IMR-90 (cell line): Measurements from ENCODE around the gene WASF1. TPM values are rescaled to one million over a fixed set of nuclear protein-coding genes. Genes with fewer than 3 reads are reported as not detected.

ENCODE experiments used
- ATAC-seq: fragments of 200-7000 bp; cut with Tn5 transposase; 2 replicates; pipeline ENCODE4 v1.9.1; 2020; ENCODE audit warnings: low read depth, mild to moderate bottlenecking, moderate library complexity
- BruUV-seq: library from RNA; stranded (reverse); fragments of 400-500 nt; replicated peaks from 2 replicates; lab custom pipeline; 2021; lab: Mats Ljungman, UMichigan
- CTCF ChIA-PET: fragments of 300-600 bp; formaldehyde crosslinking; extraction: SDS; loops from one replicate; lab custom pipeline; 2021; ENCODE audit warnings: antibody characterized with exemption; lab: Yijun Ruan, JAX
- POLR2A ChIA-PET: fragments of 300-600 bp; sonication (Branson Sonifier 250); formaldehyde crosslinking; loops from one replicate; lab custom pipeline; 2022; ENCODE audit warnings: antibody characterized with exemption; ENCODE audit not compliant: unreplicated experiment; lab: Charles Lee
- DNase-seq: peaks from one replicate; pipeline ENCODE4 v3.0.0; 2013
- H2AFZ ChIP-seq: replicated peaks from 2 replicates; pipeline ENCODE3; 2013; ENCODE audit warnings: low read length, mild to moderate bottlenecking; ENCODE audit not compliant: poor library complexity
- H2AK5ac ChIP-seq: 2 replicates; pipeline ENCODE4 v1.6.1; 2013; ENCODE audit warnings: low read depth, low read length, inconsistent platforms
- H2AK9ac ChIP-seq: replicated peaks from 2 replicates; pipeline ENCODE3; 2013; ENCODE audit warnings: mild to moderate bottlenecking, low read depth, low read length, moderate library complexity; ENCODE audit not compliant: poor library complexity
- H2BK120ac ChIP-seq: 2 replicates; pipeline ENCODE4 v1.6.1; 2013; ENCODE audit warnings: low read depth, low read length, inconsistent platforms
- H2BK15ac ChIP-seq: 3 replicates; pipeline ENCODE4 v1.6.1; 2013; ENCODE audit warnings: low read depth, low read length, inconsistent platforms
- H2BK20ac ChIP-seq: 2 replicates; pipeline ENCODE4 v1.6.1; 2013; ENCODE audit warnings: low read depth, mild to moderate bottlenecking, inconsistent platforms, low read length, moderate library complexity
- H2BK5ac ChIP-seq: 2 replicates; pipeline ENCODE4 v1.6.1; 2013; ENCODE audit warnings: mild to moderate bottlenecking, low read depth, low read length, inconsistent platforms; ENCODE audit not compliant: poor library complexity, severe bottlenecking
- H3K14ac ChIP-seq: replicated peaks from 2 replicates; pipeline ENCODE4 v1.6.1; 2013; ENCODE audit warnings: low read depth, low read length, inconsistent platforms
- H3K18ac ChIP-seq: 2 replicates; pipeline ENCODE4 v1.6.1; 2013; ENCODE audit warnings: low read depth, low read length, control low read depth
- H3K23ac ChIP-seq: 2 replicates; pipeline ENCODE4 v1.6.1; 2013; ENCODE audit warnings: low read depth, low read length, inconsistent platforms
- H3K27ac ChIP-seq: 2 replicates; pipeline ENCODE4 v1.5.1; 2013; ENCODE audit warnings: mild to moderate bottlenecking, control low read depth, low read length; ENCODE audit not compliant: insufficient read depth
- H3K27me3 ChIP-seq: 2 replicates; pipeline ENCODE4 v1.6.1; 2013; ENCODE audit warnings: low read length; ENCODE audit not compliant: control insufficient read depth, insufficient read depth
- H3K36me3 ChIP-seq: 2 replicates; pipeline ENCODE4 v1.6.1; 2013; ENCODE audit warnings: low read length, mixed read lengths; ENCODE audit not compliant: control insufficient read depth, insufficient read depth
- H3K4ac ChIP-seq: 2 replicates; pipeline ENCODE4 v1.6.1; 2013; ENCODE audit warnings: low read depth, low read length, inconsistent platforms
- H3K4me1 ChIP-seq: 2 replicates; pipeline ENCODE4 v1.6.1; 2013; ENCODE audit warnings: low read length, mixed read lengths; ENCODE audit not compliant: control insufficient read depth, insufficient read depth
- H3K4me2 ChIP-seq: 2 replicates; pipeline ENCODE4 v1.6.1; 2013; ENCODE audit warnings: low read depth, mild to moderate bottlenecking, control low read depth, low read length, moderate library complexity
- H3K4me3 ChIP-seq: 2 replicates; pipeline ENCODE4 v1.5.1; 2013; ENCODE audit warnings: low read depth, mild to moderate bottlenecking, control low read depth, low read length, moderate library complexity; ENCODE audit not compliant: insufficient read depth
- H3K56ac ChIP-seq: 2 replicates; pipeline ENCODE4 v1.6.1; 2013; ENCODE audit warnings: low read length, inconsistent platforms; ENCODE audit not compliant: insufficient read depth; ENCODE audit errors: extremely low read depth
- H3K79me1 ChIP-seq, 2 experiments: 2 replicates each; pipeline ENCODE4 v1.6.1; 2013; ENCODE audit warnings: low read length in 2 of 2, inconsistent platforms in 1 of 2, low read depth in 1 of 2
- H3K9ac ChIP-seq: 2 replicates; pipeline ENCODE4 v1.6.1; 2013; ENCODE audit warnings: low read depth, low read length, control low read depth
- H3K9me1 ChIP-seq: 2 replicates; pipeline ENCODE4 v1.6.1; 2013; ENCODE audit warnings: low read length, inconsistent platforms; ENCODE audit not compliant: insufficient read depth
- H3K9me3 ChIP-seq: 2 replicates; pipeline ENCODE4 v1.6.1; 2013; ENCODE audit warnings: low read length; ENCODE audit not compliant: control insufficient read depth, insufficient read depth
- H4K20me1 ChIP-seq: 2 replicates; pipeline ENCODE4 v1.6.1; 2013; ENCODE audit warnings: low read length, inconsistent platforms; ENCODE audit not compliant: insufficient read depth
- H4K5ac ChIP-seq: 2 replicates; pipeline ENCODE4 v1.6.1; 2013; ENCODE audit warnings: mild to moderate bottlenecking, low read depth, low read length, control low read depth
- H4K8ac ChIP-seq, 2 experiments: 2 replicates each; pipeline ENCODE4 v1.6.1; 2013; ENCODE audit warnings: low read depth in 2 of 2, low read length in 2 of 2, control low read depth in 1 of 2, inconsistent platforms in 1 of 2
- H4K91ac ChIP-seq: 2 replicates; pipeline ENCODE4 v1.6.1; 2013; ENCODE audit warnings: low read depth, low read length, inconsistent platforms; ENCODE audit not compliant: insufficient read depth
- CTCF ChIP-seq: conservative IDR thresholded peaks from 2 replicates; pipeline ENCODE4 v1.5.1; 2012; ENCODE audit warnings: mild to moderate bottlenecking, low read depth, low read length, improper control_type of control experiment
- FOS ChIP-seq: fragments of 150-350 bp; IDR thresholded peaks from 2 replicates; pipeline ENCODE4 v1.6.1; 2016; ENCODE audit warnings: low read depth, low read length
- whole genome bisulfite sequencing, 2 experiments: methylation state at CpG; one replicate each; pipeline versions ENCODE4 v1.1.5 to v1.1.7; 2013; ENCODE audit warnings: missing lambda C conversion rate in 2 of 2; ENCODE audit not compliant: insufficient read length in 1 of 2; ENCODE audit errors: extremely low coverage in 2 of 2; 5-methylcytosine and 5-hydroxymethylcytosine counted together
- dilution Hi-C: fragments of 300-500 bp; cut with HindIII; formaldehyde crosslinking; loops from one replicate; pipeline ENCODE4 v1.14.3; 2018; ENCODE audit warnings: low sequenced_read_pairs; ENCODE audit not compliant: unreplicated experiment
- in situ Hi-C: fragments of 300-500 bp; cut with MboI; formaldehyde crosslinking; loops from 3 replicates; pipeline ENCODE4 v1.14.3; 2019; ENCODE audit warnings: low sequenced_read_pairs, inconsistent platforms, mixed read lengths
- intact Hi-C: fragments of 100-400 bp; cut with micrococcal nuclease; formaldehyde crosslinking; loops from 2 replicates; pipeline ENCODE4 v1.10.0; 2022
- polyA plus RNA-seq, 3 experiments: library from polyadenylated mRNA; depleted of rRNA; stranded (reverse); fragments of >200 nt; gene quantifications; 2 replicates each; pipeline ENCODE4 v1.2.3, GENCODE V29; 2012; ENCODE audit warnings: low replicate concordance in 1 of 3
- total RNA-seq: library from RNA; depleted of rRNA; stranded (reverse); fragments of >200 nt; gene quantifications from 2 replicates; pipeline ENCODE4 v1.2.3, GENCODE V29; 2012

Gene WASF1
- total and polyA plus RNA-seq, 2 of the 4 experiments (the other 2 are of a cell fraction), result 3.0 to 17.3 TPM

- Histone ChIP-seq H3K9me3 (no peaks in the 10 kb centered on the region), H3K18ac (no peak overlapping the region), H2BK20ac (no peak overlapping the region), H3K36me3 (peaks cover 2% of the 10 kb centered on the region; the same call in 1 of the 2 replicates), H3K79me1 (peaks cover 20 to 47% of the 10 kb centered on the region in 2 experiments), H3K4me1 (no peaks in the 10 kb centered on the region), H3K14ac (no peak overlapping the region), H4K8ac (no peak overlapping the region), H3K4me3 (no peak overlapping the region), H4K20me1 (peaks cover 5% of the 10 kb centered on the region), H3K9me1 (0 out of 2 replicates have a peak, but pooled peaks cover 2% of the 10 kb centered on the region), H2BK120ac (no peak overlapping the region), H2AK5ac (no peak overlapping the region), H4K91ac (no peak overlapping the region), H3K9ac (no peak overlapping the region), H3K23ac (no peak overlapping the region), H3K27ac (no peak overlapping the region), H2BK15ac (no peak overlapping the region), H2AFZ (no peak overlapping the region), H3K4ac (no peak overlapping the region), H3K27me3 (no peaks in the 10 kb centered on the region), H3K4me2 (no peak overlapping the region), H2BK5ac (no peak overlapping the region), H3K56ac (no peak overlapping the region), H4K5ac (no peak overlapping the region), H2AK9ac (no peak overlapping the region)
- in situ Hi-C loops (no loop called here), intact Hi-C loops (no loop called here), dilution Hi-C loops (no loop called here)
- BruUV-seq, result no TSS peak
- no peak for DNase-seq
- WGBS, 2 experiments, result no CpG with 5 or more reads among the region's 2 CpGs
- CTCF ChIA-PET, result no interaction called here
- POLR2A ChIA-PET, result no interaction called here
- TF ChIP-seq FOS (no peak), CTCF (no peak)
- no peak for ATAC-seq
These were observed 12.0 kb upstream of the WASF1 start for GRCh38 chr6:110191477-110191876.
